SH-SY5Y (cell line): ENCODE measurements around the gene FMO4.

Experiments
- GATA2 ChIP-seq: IDR thresholded peaks from 2 replicates; pipeline ENCODE4 v1.6.1; 2011; ENCODE audit warnings: mild to moderate bottlenecking, low read depth, low read length
- GATA3 ChIP-seq: IDR thresholded peaks from 2 replicates; pipeline ENCODE4 v1.6.1; 2011; ENCODE audit warnings: low read depth, mild to moderate bottlenecking, low read length, moderate library complexity

DNA sequence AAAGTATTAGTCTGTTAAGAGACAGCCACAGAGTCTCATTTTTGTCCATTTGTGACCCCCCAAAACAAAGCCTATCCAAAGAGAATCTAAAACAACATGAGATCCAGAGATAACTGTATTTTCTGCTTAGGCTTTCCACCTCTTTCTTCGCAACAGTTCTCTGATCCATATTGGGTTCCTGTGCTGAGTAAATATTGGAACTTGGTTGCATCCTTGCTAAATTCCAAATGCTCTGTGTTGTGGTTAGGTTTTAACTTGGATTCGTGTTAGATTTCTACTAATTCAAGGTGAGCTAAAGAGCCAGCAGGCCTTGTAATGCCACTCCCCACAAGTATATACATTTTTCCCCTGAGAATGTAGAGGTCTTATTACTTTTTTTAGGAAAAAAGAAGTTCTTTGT lies 36.4 kb upstream of the FMO4 start:
- TF ChIP-seq GATA2 (no peak), GATA3 (no peak)
